Neural cell (in vitro differentiated cells): Measurements from ENCODE around the gene IL1RAPL2. TPM values are rescaled to one million over a fixed set of nuclear protein-coding genes. Genes with fewer than 3 reads are reported as not detected.

Experiments
- H2AFZ ChIP-seq: fragments of 200-600, 300-800 bp; sonication (generic), shearing (Covaris generic); 2 replicates; pipeline ENCODE4 v1.6.0; 2014; ENCODE audit warnings: low read depth, mild to moderate bottlenecking, antibody characterized with exemption, low read length, moderate library complexity
- H3F3A ChIP-seq: fragments of 200-600 bp; shearing (Covaris generic); 2 replicates; pipeline ENCODE4 v1.6.1; 2016; ENCODE audit warnings: mild to moderate bottlenecking, moderate library complexity, mixed read lengths, antibody characterized with exemption, low read length; ENCODE audit not compliant: insufficient read depth, poor library complexity, severe bottlenecking
- H3K27ac ChIP-seq: fragments of 200-600, 300-800 bp; sonication (generic), shearing (Covaris generic); 2 replicates; pipeline ENCODE4 v1.5.1; 2014; ENCODE audit warnings: mild to moderate bottlenecking, low read length, moderate library complexity
- H3K27me3 ChIP-seq: fragments of 300-800, 200-600 bp; sonication (generic), shearing (Covaris generic); 2 replicates; pipeline ENCODE4 v1.6.0; 2014; ENCODE audit warnings: mild to moderate bottlenecking, low read depth, low read length, moderate library complexity; ENCODE audit not compliant: insufficient read depth
- H3K36me3 ChIP-seq: fragments of 300-800, 200-600 bp; sonication (generic), shearing (Covaris generic); 2 replicates; pipeline ENCODE4 v1.5.1; 2014; ENCODE audit warnings: mild to moderate bottlenecking, antibody characterized with exemption, low read length, moderate library complexity; ENCODE audit not compliant: insufficient read depth
- H3K4me2 ChIP-seq: fragments of 300-800, 200-600 bp; sonication (generic), shearing (Covaris generic); 2 replicates; pipeline ENCODE4 v1.6.0; 2014; ENCODE audit warnings: mild to moderate bottlenecking, low read length
- H3K4me3 ChIP-seq: fragments of 300-800, 200-600 bp; sonication (generic), shearing (Covaris generic); 2 replicates; pipeline ENCODE4 v1.5.1; 2014; ENCODE audit warnings: mild to moderate bottlenecking, low read length, moderate library complexity
- H3K79me2 ChIP-seq: fragments of 200-600 bp; shearing (Covaris generic); replicated peaks from 2 replicates; pipeline ENCODE4 v1.6.0; 2014; ENCODE audit warnings: mild to moderate bottlenecking, low read length, moderate library complexity; ENCODE audit not compliant: insufficient read depth
- H3K9ac ChIP-seq: fragments of 300-800, 200-600 bp; sonication (generic), shearing (Covaris generic); 2 replicates; pipeline ENCODE4 v1.6.1; 2016; ENCODE audit warnings: mild to moderate bottlenecking, low read length, mixed read lengths
- H3K9me2 ChIP-seq: fragments of 200-600 bp; shearing (Covaris generic); 2 replicates; pipeline ENCODE4 v1.6.1; 2016; ENCODE audit warnings: mild to moderate bottlenecking, low read length, mixed read lengths; ENCODE audit not compliant: insufficient read depth
- H3K9me3 ChIP-seq: fragments of 200-600, 300-800 bp; sonication (generic), shearing (Covaris generic); 2 replicates; pipeline ENCODE4 v1.6.1; 2016; ENCODE audit warnings: mild to moderate bottlenecking, mixed run types, low read length, moderate library complexity, mixed read lengths
- H4K20me1 ChIP-seq: fragments of 200-600 bp; shearing (Covaris generic); 2 replicates; pipeline ENCODE4 v1.6.1; 2016; ENCODE audit warnings: mild to moderate bottlenecking, mixed run types; ENCODE audit not compliant: insufficient read depth
- CTCF ChIP-seq: fragments of 450-650 bp; IDR thresholded peaks from 2 replicates; pipeline ENCODE4 v1.5.1; 2014; ENCODE audit warnings: antibody characterized with exemption, mild to moderate bottlenecking, moderate library complexity; ENCODE audit not compliant: poor library complexity, severe bottlenecking
- EP300 ChIP-seq: fragments of 450-650 bp; conservative IDR thresholded peaks from 2 replicates; pipeline ENCODE4 v1.6.1; 2014; ENCODE audit warnings: antibody characterized with exemption, mild to moderate bottlenecking, moderate library complexity; ENCODE audit not compliant: poor library complexity, severe bottlenecking
- EZH2 ChIP-seq: fragments of 200-600, 300-800 bp; shearing (Covaris generic), sonication (generic); IDR thresholded peaks from 2 replicates; pipeline ENCODE4 v1.6.1; 2014; ENCODE audit warnings: antibody characterized with exemption, low read length, borderline replicate concordance, mild to moderate bottlenecking; ENCODE audit not compliant: insufficient read depth, poor library complexity, severe bottlenecking
- MXI1 ChIP-seq: fragments of 450-650 bp; conservative IDR thresholded peaks from 2 replicates; pipeline ENCODE4 v1.6.1; 2014; ENCODE audit warnings: antibody characterized with exemption, mild to moderate bottlenecking; ENCODE audit not compliant: poor library complexity, severe bottlenecking
- POLR2AphosphoS5 ChIP-seq: IDR thresholded peaks from 2 replicates; pipeline ENCODE4 v1.6.1; 2012
- RAD21 ChIP-seq: fragments of 450-650 bp; conservative IDR thresholded peaks from 2 replicates; pipeline ENCODE4 v1.6.1; 2014; ENCODE audit warnings: antibody characterized with exemption, mild to moderate bottlenecking, moderate library complexity
- REST ChIP-seq: IDR thresholded peaks from 2 replicates; pipeline ENCODE4 v1.6.1; 2012; ENCODE audit warnings: borderline replicate concordance
- SMC3 ChIP-seq: fragments of 450-650 bp; conservative IDR thresholded peaks from 2 replicates; pipeline ENCODE4 v1.6.1; 2014; ENCODE audit warnings: antibody characterized with exemption, mild to moderate bottlenecking, moderate library complexity; ENCODE audit not compliant: poor library complexity
- TAF1 ChIP-seq: IDR thresholded peaks from 2 replicates; pipeline ENCODE4 v1.6.1; 2012; ENCODE audit warnings: low read depth
- polyA plus RNA-seq: library from polyadenylated mRNA; depleted of rRNA; stranded (reverse); fragments of >200 nt; gene quantifications from 2 replicates; pipeline ENCODE4 v1.2.3, GENCODE V29; 2014

The IL1RAPL2 gene
- polyA plus RNA-seq, 1 donor from 2014 or later, result not detected

DNA sequence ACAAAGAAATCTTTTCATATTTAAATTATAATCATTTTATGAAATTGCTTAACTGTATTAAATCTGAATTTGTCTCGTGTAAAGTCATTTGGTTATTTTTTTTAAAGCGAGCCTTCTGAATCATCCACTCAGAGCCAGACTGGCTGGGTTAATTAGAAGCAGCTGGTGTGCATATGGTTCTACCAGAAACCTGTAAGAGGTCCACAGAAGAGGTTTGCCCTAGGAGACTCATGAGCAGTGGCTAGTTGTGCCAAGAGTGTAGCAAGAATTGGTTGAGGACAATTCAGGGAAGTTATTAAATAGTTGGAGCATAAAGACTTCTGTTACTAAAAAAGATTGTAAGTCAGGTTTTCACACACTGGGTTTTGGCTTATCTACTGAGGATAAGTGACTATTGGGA lies 267.4 kb downstream of the IL1RAPL2 start:
- no peaks in the 10 kb centered on the region for H3K9me3 ChIP-seq
- H3K4me2 ChIP-seq, result no peak overlapping the region
- no peak for TF ChIP-seq POLR2AphosphoS5
- no peak for TF ChIP-seq MXI1
- TF ChIP-seq CTCF, result no peak
- TF ChIP-seq RAD21, result no peak
- TF ChIP-seq TAF1, result no peak
- no peak for TF ChIP-seq EZH2
- no peak for TF ChIP-seq REST
- no peak for TF ChIP-seq SMC3
- no peak for TF ChIP-seq EP300
- H4K20me1 ChIP-seq, result no peaks in the 10 kb centered on the region
- H2AFZ ChIP-seq, result no peak overlapping the region
- no peaks in the 10 kb centered on the region for H3F3A ChIP-seq
- no peaks in the 10 kb centered on the region for H3K27me3 ChIP-seq
- H3K27ac ChIP-seq, result no peak overlapping the region
- no peaks in the 10 kb centered on the region for H3K79me2 ChIP-seq
- H3K4me3 ChIP-seq, result no peak overlapping the region
- no peaks in the 10 kb centered on the region for H3K36me3 ChIP-seq
- H3K9ac ChIP-seq, result no peak overlapping the region
- no peaks in the 10 kb centered on the region for H3K9me2 ChIP-seq

GRCh38 chrX:104842646-104843045 lies 276.6 kb downstream of the IL1RAPL2 start:
- Histone ChIP-seq H3K9ac (no peak overlapping the region), H3K9me3 (no peaks in the 10 kb centered on the region), H3K27me3 (no peaks in the 10 kb centered on the region), H3K4me2 (no peak overlapping the region), H3K79me2 (no peaks in the 10 kb centered on the region), H3F3A (no peaks in the 10 kb centered on the region), H3K9me2 (no peaks in the 10 kb centered on the region), H3K36me3 (no peaks in the 10 kb centered on the region), H2AFZ (no peak overlapping the region), H4K20me1 (no peaks in the 10 kb centered on the region), H3K27ac (no peak overlapping the region), H3K4me3 (no peak overlapping the region)
- no peak for TF ChIP-seq POLR2AphosphoS5
- TF ChIP-seq CTCF, result no peak
- no peak for TF ChIP-seq EZH2
- TF ChIP-seq REST, result no peak
- no peak for TF ChIP-seq RAD21
- no peak for TF ChIP-seq TAF1
- no peak for TF ChIP-seq SMC3
- no peak for TF ChIP-seq MXI1
- no peak for TF ChIP-seq EP300
